GM06990 (cell line): ENCODE results near the gene TMPRSS9.
"Not testable (repeated sequence)": the region's sequence is repeated elsewhere in the genome, so short reads cannot be mapped to it uniquely, and the experiment has no call there.

ENCODE experiments used
- DNase-seq: peaks from one replicate; pipeline ENCODE4 v3.0.0-alpha.2; 2011; ENCODE audit not compliant: insufficient read length; ENCODE audit errors: extremely low read depth
- H3K27me3 ChIP-seq: replicated peaks from 2 replicates; pipeline ENCODE4 v1.6.0; 2011; ENCODE audit warnings: low read length; ENCODE audit not compliant: control insufficient read depth, insufficient read depth
- H3K36me3 ChIP-seq: 2 replicates; pipeline ENCODE4 v1.5.1; 2011; ENCODE audit warnings: low read length; ENCODE audit not compliant: control insufficient read depth, insufficient read depth
- H3K4me3 ChIP-seq: replicated peaks from 2 replicates; pipeline ENCODE4 v1.5.1; 2011; ENCODE audit warnings: low read depth, mild to moderate bottlenecking, control low read depth, low read length
- TF ChIP-seq, protein P1 (sequence below): IDR thresholded peaks from 2 replicates; pipeline ENCODE4 v1.5.1; 2011; ENCODE audit warnings: low read length, control low read depth, mild to moderate bottlenecking, inconsistent platforms; ENCODE audit not compliant: insufficient read depth, poor library complexity, severe bottlenecking

Gene TMPRSS9

GRCh38 chr19:2454199-2454961, 94.3 kb downstream of the TMPRSS9 start:
- H3K27me3 ChIP-seq, result no peaks in the 10 kb centered on the region
- H3K36me3 ChIP-seq, result peaks cover 6% of the 10 kb centered on the region
- no peak for DNase-seq
- H3K4me3 ChIP-seq, result peak overlapping the region; percentile 94
- TF ChIP-seq, protein P1, sequence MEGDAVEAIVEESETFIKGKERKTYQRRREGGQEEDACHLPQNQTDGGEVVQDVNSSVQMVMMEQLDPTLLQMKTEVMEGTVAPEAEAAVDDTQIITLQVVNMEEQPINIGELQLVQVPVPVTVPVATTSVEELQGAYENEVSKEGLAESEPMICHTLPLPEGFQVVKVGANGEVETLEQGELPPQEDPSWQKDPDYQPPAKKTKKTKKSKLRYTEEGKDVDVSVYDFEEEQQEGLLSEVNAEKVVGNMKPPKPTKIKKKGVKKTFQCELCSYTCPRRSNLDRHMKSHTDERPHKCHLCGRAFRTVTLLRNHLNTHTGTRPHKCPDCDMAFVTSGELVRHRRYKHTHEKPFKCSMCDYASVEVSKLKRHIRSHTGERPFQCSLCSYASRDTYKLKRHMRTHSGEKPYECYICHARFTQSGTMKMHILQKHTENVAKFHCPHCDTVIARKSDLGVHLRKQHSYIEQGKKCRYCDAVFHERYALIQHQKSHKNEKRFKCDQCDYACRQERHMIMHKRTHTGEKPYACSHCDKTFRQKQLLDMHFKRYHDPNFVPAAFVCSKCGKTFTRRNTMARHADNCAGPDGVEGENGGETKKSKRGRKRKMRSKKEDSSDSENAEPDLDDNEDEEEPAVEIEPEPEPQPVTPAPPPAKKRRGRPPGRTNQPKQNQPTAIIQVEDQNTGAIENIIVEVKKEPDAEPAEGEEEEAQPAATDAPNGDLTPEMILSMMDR, result no peak

GRCh38 chr19:2454962-2455850, 95.1 kb downstream of the TMPRSS9 start:
- Histone ChIP-seq H3K36me3 (peaks cover 6% of the 10 kb centered on the region), H3K27me3 (no peaks in the 10 kb centered on the region), H3K4me3 (peak overlapping the region; percentile 94)
- TF ChIP-seq, protein P1, result no peak
- no peak for DNase-seq

DNA sequence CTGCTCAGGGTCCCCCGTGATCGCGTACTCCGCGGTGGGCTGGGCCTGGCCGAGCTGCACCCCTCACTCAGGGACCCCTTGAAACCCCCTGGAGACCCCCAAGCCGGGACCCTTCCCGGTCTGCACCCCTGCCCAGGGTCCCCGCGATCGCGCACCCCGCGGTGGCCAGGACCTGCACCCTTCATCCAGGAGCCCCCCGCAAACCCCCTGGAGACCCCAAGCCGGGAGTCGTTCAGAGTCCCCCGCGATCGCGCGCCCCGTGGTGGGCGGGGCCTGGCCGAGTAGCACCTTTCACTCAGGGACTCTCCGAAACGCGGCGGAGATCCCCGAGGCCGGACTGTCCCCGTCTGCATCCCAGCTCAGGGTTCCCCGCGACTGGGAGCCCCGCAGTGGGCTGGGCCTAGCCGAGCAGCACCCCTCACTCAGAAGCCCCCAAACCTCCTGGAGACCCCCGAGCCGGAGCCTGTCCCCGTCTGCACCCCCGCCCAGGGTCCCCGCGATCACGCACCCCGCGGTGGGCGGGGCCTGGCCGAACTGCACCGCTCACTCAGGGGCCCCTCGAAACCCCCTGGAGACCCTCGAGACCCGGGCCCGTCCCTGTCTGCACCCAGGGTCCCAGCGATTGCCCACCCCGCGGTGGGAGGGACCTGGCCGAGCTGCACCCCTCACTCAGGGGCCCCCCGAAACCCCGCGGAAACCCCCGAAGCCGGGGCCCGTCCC, 95.9 kb downstream of the TMPRSS9 start:
- DNase-seq, result peak; percentile 70
- TF ChIP-seq, protein P1, result no peak
- peaks cover 6% of the 10 kb centered on the region for H3K36me3 ChIP-seq
- no peaks in the 10 kb centered on the region for H3K27me3 ChIP-seq
- peak overlapping the region; percentile 94 for H3K4me3 ChIP-seq

DNA sequence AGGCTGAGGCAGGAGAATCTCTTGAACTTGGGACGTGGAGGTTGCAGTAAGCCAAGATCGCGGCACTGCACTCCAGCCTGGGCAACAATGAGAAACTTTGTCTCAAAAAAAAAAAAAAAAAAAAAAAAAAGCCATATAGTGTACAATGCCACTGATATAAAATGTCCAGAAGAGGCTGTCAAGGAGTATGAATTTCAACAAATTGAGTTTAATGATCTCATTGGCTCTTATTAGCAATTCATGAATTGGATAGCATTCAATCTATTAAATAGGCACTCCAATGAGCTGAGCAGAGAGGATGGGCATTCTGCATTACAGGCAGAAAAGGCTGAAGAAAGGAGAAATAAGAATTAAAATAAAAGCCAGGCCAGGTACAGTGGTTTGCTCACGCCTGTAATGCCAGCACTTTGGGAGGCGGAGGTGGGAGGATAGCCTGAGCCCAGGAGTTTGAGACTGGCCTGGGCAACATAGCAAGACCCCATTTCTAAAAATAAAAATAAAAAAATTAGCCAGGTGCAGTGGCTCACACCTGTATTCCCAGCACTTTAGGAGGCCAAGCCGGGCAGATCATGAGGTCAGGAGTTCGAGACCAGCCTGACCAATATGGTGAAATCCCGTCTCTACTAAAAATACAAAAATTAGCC, 97.5 kb downstream of the TMPRSS9 start:
- no peaks in the 10 kb centered on the region for H3K36me3 ChIP-seq
- H3K27me3 ChIP-seq, result no peaks in the 10 kb centered on the region
- peak overlapping the region; percentile 59 for H3K4me3 ChIP-seq
- DNase-seq, result no peak
- TF ChIP-seq, protein P1, result no peak

DNA sequence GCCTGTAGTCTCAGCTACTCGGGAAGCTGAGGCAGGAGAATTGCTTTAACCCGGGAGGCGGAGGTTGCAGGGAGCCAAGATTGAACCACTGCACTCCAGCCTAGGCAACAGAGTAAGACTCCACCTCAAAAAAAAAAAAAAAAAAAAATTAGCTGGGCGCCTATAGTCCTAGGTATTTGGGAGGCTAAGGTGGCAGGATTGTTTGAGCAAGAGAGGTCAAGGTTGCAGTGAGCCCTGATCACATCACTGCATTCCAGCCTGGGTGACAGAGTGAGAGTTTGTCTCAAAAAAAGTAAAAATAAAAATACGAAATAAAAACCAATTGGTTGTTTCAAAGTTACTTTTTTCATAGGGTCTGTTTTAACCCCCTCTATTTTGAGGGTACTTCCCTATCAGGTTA, 98.0 kb downstream of the TMPRSS9 start:
- Histone ChIP-seq H3K27me3 (no peaks in the 10 kb centered on the region), H3K36me3 (no peaks in the 10 kb centered on the region), H3K4me3 (no peak overlapping the region)
- no peak for DNase-seq
- TF ChIP-seq, protein P1, result no peak

- not testable (repeated sequence) for H3K4me3 ChIP-seq, H3K36me3 ChIP-seq, DNase-seq, H3K27me3 ChIP-seq
These were observed 98.7 kb downstream of the TMPRSS9 start for GRCh38 chr19:2458776-2459175.
